Naive thymus-derived CD8-positive, alpha-beta T cell (primary cell): ENCODE results near the gene POU2F1. TPM values are rescaled to one million over a fixed set of nuclear protein-coding genes. Genes with fewer than 3 reads are reported as not detected.

Source experiments
- ATAC-seq, 2 donors: fragments of 150-1000 bp; cut with Tn5 transposase in 1 of 2; sonication (Bioruptor Pico), chemical (Tn5 transposase) in 1 of 2; 1 replicate in 1 of 2; 2 replicates in 1 of 2; pipeline ENCODE4 v1.10.0; 2021; ENCODE audit warnings: mild to moderate bottlenecking in 2 of 2, moderate library complexity in 2 of 2
- POLR2A ChIA-PET: fragments of 350-600 bp; sonication (Branson Sonifier 250); formaldehyde crosslinking; loops from one replicate; lab custom pipeline; 2021; ENCODE audit warnings: antibody characterized with exemption; lab: Charles Lee
- DNase-seq, 10 donors: peaks; one replicate each; pipeline versions ENCODE4 v3.0.0 to v3.0.0-alpha.2; 2020 to 2022
- H3K27ac Mint-ChIP-seq, 10 donors: one replicate each; pipeline ENCODE4 v1.8.0; 2020 to 2022; ENCODE audit warnings: mild to moderate bottlenecking in 10 of 10, mixed read lengths in 10 of 10, moderate library complexity in 4 of 10, inconsistent platforms in 1 of 10
- H3K27me3 Mint-ChIP-seq, 5 donors: one replicate each; pipeline ENCODE4 v1.8.0; 2021 to 2022; ENCODE audit warnings: mixed read lengths in 5 of 5
- H3K36me3 Mint-ChIP-seq, 3 donors: one replicate each; pipeline ENCODE4 v1.8.0; 2020 to 2022; ENCODE audit warnings: mixed read lengths in 3 of 3, mild to moderate bottlenecking in 2 of 3, inconsistent platforms in 1 of 3
- H3K4me1 Mint-ChIP-seq, 4 donors: one replicate each; pipeline ENCODE4 v1.8.0; 2021 to 2022; ENCODE audit warnings: mixed read lengths in 4 of 4
- H3K4me3 Mint-ChIP-seq, 10 donors: one replicate each; pipeline ENCODE4 v1.8.0; 2020 to 2022; ENCODE audit warnings: mild to moderate bottlenecking in 10 of 10, mixed read lengths in 10 of 10, moderate library complexity in 6 of 10, inconsistent platforms in 1 of 10
- H3K9me3 Mint-ChIP-seq, 9 donors: one replicate each; pipeline ENCODE4 v1.8.0; 2020 to 2022; ENCODE audit warnings: mixed read lengths in 9 of 9, mild to moderate bottlenecking in 3 of 9, inconsistent platforms in 1 of 9, moderate library complexity in 1 of 9
- polyA plus RNA-seq, 3 donors: library from polyadenylated mRNA; unstranded; fragments of 300-500 nt; fragmentation: Illumina TruSeq; gene quantifications; one replicate each; pipeline ENCODE4 v1.2.3, GENCODE V29; 2021
- total RNA-seq, 8 experiments: library from RNA in 2 of 8; stranded (reverse) in 2 of 8; gene quantifications; one replicate each; pipeline ENCODE4 v1.2.3 and lab custom pipeline; 2021 to 2026

The POU2F1 gene
- total and polyA plus RNA-seq, 5 experiments from 2014 or later: 5.0 to 22.9 (median 9.8) TPM

DNA sequence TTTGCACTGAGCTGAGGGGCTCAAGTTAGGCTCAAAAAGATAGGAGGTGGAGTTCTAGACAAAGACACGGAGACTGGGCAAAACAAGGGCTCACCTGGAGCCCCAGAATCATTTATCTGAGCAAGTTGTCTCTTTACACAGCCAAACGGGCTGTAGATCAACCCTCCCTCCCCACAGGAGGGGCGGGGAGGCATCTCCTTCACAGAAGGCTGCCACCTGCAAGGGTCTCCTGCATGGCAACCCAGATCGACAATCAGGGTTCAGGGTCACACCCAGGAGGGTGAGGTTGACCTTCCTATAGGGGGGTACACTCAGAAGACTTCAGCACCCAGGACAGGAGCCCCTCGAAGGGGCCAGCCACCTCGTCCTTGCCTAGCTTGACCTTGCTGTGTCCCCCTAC, 213.6 kb downstream of the POU2F1 start:
- POLR2A ChIA-PET: interaction anchor here (0.8 to 1.5 kb wide), 3 partner anchors 13 to 85 kb away, joined by 3 read pairs; partner anchors contain the start of gene CD247
- Mint-ChIP-seq H3K27me3 (no peaks in the 10 kb centered on the region), H3K4me3 (peak overlapping the region in 1 of 10 donors; percentile 22), H3K36me3 (peaks cover 0 to 80% (median 16%) of the 10 kb centered on the region in 3 donors), H3K4me1 (peaks cover 28 to 89% (median 69%) of the 10 kb centered on the region in 4 donors), H3K27ac (peak overlapping the region; percentile 28 to 92 (median 76)), H3K9me3 (no peaks in the 10 kb centered on the region)
- no peak for ATAC-seq
- no peak for DNase-seq

DNA sequence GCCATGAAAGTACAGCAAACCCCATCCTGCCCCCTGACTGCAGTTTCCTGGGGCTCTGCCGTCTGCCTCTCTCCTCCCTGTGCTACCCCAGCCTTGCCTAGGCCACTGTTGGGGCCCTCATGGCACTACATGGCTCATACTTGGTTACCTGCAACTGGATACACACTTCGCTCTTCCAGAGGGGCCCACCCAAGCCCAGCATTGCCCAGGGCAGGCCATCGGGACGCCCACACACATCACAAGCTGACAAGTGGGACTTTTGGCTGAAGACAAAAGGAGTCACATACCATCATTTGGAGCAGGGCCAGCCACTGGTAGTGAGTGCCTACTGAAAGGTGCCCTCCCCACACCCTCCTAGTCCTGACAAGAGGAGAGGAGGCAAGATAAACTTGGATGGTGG, 214.8 kb downstream of the POU2F1 start:
- DNase-seq (no peak), ATAC-seq (no peak)
- H3K27me3 Mint-ChIP-seq: no peaks in the 10 kb centered on the region
- H3K9me3 Mint-ChIP-seq: no peaks in the 10 kb centered on the region
- H3K4me1 Mint-ChIP-seq: peaks cover 32 to 89% (median 73%) of the 10 kb centered on the region in 4 donors
- POLR2A ChIA-PET: no interaction called here
- H3K27ac Mint-ChIP-seq: peak overlapping the region; percentile 89 to 99 (median 92)
- H3K36me3 Mint-ChIP-seq: peaks cover 0 to 75% (median 19%) of the 10 kb centered on the region in 3 donors
- H3K4me3 Mint-ChIP-seq: peak overlapping the region in 6 of 10 donors; percentile 38 to 62 (median 51)

DNA sequence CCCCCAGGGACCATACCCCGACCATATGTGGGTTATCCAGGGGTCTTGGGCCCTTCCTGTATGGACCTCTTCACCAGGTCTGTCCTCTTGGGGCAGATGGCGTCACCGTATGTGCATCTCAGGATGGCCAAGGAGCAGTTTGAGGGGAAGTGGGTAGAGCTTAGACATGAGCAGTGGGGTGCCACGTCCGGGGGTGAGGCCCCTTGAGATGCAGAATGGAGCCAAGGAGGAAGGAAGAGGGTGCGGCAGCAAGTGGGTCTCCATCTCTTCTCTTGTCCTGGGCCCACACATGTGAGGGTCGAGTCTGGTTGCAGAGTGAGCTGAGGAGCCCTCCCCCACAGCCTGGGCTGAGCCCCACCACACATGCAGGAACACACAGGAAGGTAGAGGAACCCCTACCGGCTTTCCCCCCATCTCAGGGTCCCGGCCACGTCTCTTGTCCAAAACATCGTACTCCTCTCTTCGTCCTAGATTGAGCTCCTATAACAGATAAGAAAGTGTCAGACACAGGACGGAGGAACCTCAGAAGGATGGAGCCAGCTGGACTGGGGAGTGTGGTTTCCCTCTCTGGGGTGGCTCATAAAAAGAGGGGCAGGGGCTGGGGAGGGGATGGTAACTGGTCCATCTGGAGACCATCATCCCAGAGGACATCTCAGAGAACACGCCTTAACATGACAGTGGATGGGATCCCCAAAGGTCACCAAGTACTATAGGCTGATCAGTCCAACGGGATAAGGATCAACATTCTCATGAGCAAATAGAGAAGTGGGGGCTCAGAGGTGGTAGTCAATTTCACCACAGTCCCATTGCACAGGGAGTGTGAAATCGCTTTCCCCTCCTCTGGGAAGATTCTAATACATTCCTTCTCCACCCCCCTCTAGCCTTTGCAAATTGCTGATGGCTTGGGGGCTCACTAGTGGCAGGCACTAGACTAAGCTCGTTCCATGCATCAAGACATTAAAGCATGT, 217.8 kb downstream of the POU2F1 start:
- peak; percentile 47 for ATAC-seq
- peak overlapping the region; percentile 92 to 99 (median 96) for H3K27ac Mint-ChIP-seq
- no peaks in the 10 kb centered on the region for H3K9me3 Mint-ChIP-seq
- peaks cover 0 to 64% (median 14%) of the 10 kb centered on the region in 3 donors for H3K36me3 Mint-ChIP-seq
- POLR2A ChIA-PET: interaction anchor here (0.9 to 8.1 kb wide), 13 partner anchors 9 to 218 kb away, joined by 3 to 109 read pairs (median 5); partner anchors contain the start of genes CD247 and POU2F1
- peak overlapping the region; percentile 64 to 91 (median 82) for H3K4me3 Mint-ChIP-seq
- peak in 2 of 10 donors; percentile 59 for DNase-seq
- peaks cover 48 to 94% (median 89%) of the 10 kb centered on the region in 4 donors for H3K4me1 Mint-ChIP-seq
- no peaks in the 10 kb centered on the region for H3K27me3 Mint-ChIP-seq

DNA sequence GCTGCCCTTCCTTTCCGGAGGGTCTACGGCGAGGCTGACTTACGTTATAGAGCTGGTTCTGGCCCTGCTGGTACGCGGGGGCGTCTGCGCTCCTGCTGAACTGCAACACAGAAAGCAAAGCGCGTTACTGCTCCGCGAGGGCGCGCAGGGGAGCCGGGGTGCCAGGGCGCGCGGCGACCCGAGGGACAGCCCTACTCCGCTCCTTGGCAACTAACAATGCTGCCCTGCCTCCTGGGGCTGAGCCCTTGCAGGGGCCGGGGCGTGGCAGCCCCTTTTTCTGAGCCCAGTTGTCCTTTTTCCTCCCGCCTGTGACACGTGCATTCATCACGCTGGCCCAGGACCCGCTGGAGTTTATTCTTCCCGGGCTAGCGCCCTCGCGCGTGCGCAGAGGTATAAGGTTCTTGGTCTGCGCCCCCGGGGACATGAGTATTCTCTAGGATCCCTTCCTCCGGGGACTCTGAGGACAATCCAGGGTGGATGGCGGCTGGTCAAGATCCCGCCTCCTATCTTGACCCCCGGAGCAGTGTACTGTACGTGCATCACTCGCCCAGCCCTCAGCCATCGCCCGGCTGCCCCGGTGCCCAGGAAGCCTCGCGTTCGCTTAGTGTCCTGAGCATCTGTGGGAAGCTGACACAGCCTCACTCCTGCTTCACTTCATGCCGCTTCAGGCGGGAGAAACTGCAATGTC, 218.8 kb downstream of the POU2F1 start:
- H3K27me3 Mint-ChIP-seq: no peaks in the 10 kb centered on the region
- DNase-seq (peak in 5 of 10 donors; percentile 41 to 56 (median 47)), ATAC-seq (peak; percentile 45 to 55)
- H3K9me3 Mint-ChIP-seq: no peaks in the 10 kb centered on the region
- peaks cover 46 to 90% (median 90%) of the 10 kb centered on the region in 4 donors for H3K4me1 Mint-ChIP-seq
- peak overlapping the region; percentile 63 to 91 (median 80) for H3K4me3 Mint-ChIP-seq
- peaks cover 0 to 63% (median 17%) of the 10 kb centered on the region in 3 donors for H3K36me3 Mint-ChIP-seq
- POLR2A ChIA-PET: interaction anchor here (0.9 to 8.1 kb wide), 8 partner anchors 8 to 219 kb away, joined by 3 to 109 read pairs (median 10); partner anchors contain the start of genes CD247 and POU2F1
- H3K27ac Mint-ChIP-seq: peak overlapping the region; percentile 92 to 99 (median 96)

DNA sequence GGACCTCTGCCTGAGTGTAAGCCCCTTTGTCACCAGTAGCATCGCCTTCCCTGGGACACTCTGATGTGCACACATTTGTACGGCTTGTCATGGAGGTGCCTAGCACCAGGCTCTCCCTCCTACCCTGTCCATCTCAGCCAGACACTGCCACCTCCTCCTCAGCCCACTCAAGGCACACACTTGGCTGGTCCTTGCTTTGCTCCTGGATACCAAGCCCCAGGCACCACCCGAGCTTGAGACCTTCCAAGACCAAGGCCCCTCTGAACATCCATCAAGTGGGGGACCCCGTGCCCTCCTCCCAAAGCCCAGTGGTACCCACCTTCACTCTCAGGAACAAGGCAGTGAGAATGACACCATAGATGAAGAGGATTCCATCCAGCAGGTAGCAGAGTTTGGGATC, 219.7 kb downstream of the POU2F1 start:
- POLR2A ChIA-PET: interaction anchor here (1.2 to 8.1 kb wide), 6 partner anchors 10 to 77 kb away, joined by 3 to 109 read pairs (median 20); partner anchors contain the start of gene CD247
- H3K4me3 Mint-ChIP-seq: peak overlapping the region in 9 of 10 donors; percentile 56 to 88 (median 68)
- DNase-seq (no peak), ATAC-seq (no peak)
- no peaks in the 10 kb centered on the region for H3K27me3 Mint-ChIP-seq
- peak overlapping the region; percentile 78 to 99 (median 92) for H3K27ac Mint-ChIP-seq
- peaks cover 0 to 57% (median 17%) of the 10 kb centered on the region in 3 donors for H3K36me3 Mint-ChIP-seq
- H3K9me3 Mint-ChIP-seq: no peaks in the 10 kb centered on the region
- H3K4me1 Mint-ChIP-seq: peaks cover 47 to 97% (median 90%) of the 10 kb centered on the region in 4 donors

DNA sequence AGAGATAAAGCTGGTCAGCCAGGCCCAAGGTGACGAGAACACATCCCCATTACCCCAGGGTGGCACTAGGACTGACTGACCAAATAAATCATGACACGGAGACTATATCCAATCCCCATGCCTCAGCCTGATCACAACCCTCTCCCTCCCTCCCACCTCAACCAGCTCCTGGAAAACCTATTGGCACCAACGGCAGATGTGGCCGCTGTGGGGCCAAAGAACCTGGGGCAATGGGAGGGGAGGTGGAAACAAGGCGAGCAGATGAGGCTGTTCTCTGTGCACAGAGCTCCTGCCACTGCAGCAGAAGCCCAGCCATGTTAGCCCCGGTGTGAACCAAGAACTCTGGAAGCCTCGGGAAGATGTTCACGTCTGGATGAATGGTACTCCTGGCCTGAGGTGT, 220.1 kb downstream of the POU2F1 start:
- no peaks in the 10 kb centered on the region for H3K9me3 Mint-ChIP-seq
- ATAC-seq (no peak), DNase-seq (no peak)
- peak overlapping the region in 9 of 10 donors; percentile 68 to 99 (median 96) for H3K27ac Mint-ChIP-seq
- H3K36me3 Mint-ChIP-seq: peaks cover 0 to 56% (median 17%) of the 10 kb centered on the region in 3 donors
- H3K4me3 Mint-ChIP-seq: peak overlapping the region in 3 of 10 donors; percentile 60 to 76 (median 60)
- H3K27me3 Mint-ChIP-seq: no peaks in the 10 kb centered on the region
- POLR2A ChIA-PET: interaction anchor here (1.2 to 8.1 kb wide), 6 partner anchors 10 to 220 kb away, joined by 3 to 109 read pairs (median 5); partner anchors contain the start of genes CD247 and POU2F1
- peaks cover 48 to 97% (median 90%) of the 10 kb centered on the region in 4 donors for H3K4me1 Mint-ChIP-seq

DNA sequence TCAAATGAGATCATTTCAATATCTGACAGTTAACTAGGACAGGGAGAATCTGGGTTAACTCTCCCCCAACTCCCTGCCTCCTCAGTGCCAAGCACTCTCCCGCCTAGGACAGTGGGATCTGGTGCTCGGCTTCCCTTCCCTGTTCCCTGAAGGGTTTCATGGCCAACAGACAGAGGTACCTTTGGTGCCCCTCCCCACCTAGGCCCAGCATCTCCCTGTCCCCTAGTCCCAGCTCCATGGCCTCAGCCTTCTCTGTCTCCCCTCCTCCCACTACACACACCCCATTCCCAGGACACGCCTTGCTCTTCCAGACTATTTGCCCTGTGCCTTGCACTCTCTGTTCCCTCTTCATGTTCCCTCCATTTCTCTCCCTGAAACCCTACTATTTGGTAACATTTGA, 220.5 kb downstream of the POU2F1 start:
- POLR2A ChIA-PET: interaction anchor here (0.6 to 8.1 kb wide), 6 partner anchors 14 to 221 kb away, joined by 3 to 109 read pairs (median 4); partner anchors contain the start of genes CD247 and POU2F1
- Mint-ChIP-seq H3K27me3 (no peaks in the 10 kb centered on the region), H3K36me3 (peaks cover 0 to 53% (median 17%) of the 10 kb centered on the region in 3 donors), H3K4me1 (peaks cover 48 to 97% (median 90%) of the 10 kb centered on the region in 4 donors), H3K9me3 (no peaks in the 10 kb centered on the region), H3K27ac (peak overlapping the region; percentile 68 to 96 (median 78)), H3K4me3 (peak overlapping the region in 7 of 10 donors; percentile 5 to 78 (median 48))
- ATAC-seq: no peak
- DNase-seq: no peak

DNA sequence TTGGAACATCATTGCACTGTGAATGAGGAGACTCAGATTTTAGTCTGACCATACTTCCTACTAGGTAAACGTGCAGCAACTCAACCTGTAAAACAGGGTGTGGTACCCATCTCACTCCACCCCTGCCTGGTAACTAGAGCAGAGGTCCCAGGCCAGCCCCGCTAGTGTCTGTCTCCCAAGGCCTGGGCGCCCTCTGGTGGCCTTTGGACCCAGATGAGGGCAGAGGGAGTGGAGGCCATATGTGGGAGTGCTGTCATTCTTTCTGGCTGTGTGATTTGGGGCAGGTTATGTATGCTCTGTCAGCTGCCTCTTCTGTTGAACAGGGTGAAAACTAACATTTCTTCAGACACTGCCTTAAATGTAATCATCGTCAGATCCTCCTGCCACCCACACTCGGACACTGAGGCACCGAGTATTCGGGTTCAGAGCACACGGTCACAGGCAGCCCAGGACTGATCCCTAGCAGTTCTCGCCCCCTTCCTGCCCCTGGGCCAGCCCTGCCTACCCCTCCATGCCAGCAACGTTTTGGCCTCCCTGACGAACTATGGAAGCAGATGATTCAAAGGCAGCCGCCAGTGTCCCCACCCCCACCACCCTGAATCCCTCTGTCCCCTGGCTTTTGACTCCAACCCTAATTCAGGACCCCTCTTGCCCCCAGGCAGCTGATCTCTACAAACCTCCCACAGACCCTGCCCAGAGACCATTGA, 221.6 kb downstream of the POU2F1 start:
- peaks cover 0 to 42% (median 9%) of the 10 kb centered on the region in 3 donors for H3K36me3 Mint-ChIP-seq
- peak overlapping the region; percentile 49 to 96 (median 90) for H3K27ac Mint-ChIP-seq
- H3K4me3 Mint-ChIP-seq: peak overlapping the region in 7 of 10 donors; percentile 22 to 78 (median 64)
- no peaks in the 10 kb centered on the region for H3K9me3 Mint-ChIP-seq
- H3K4me1 Mint-ChIP-seq: peaks cover 52 to 97% (median 90%) of the 10 kb centered on the region in 4 donors
- POLR2A ChIA-PET: interaction anchor here (0.6 to 8.1 kb wide), 9 partner anchors 8 to 622 kb away, joined by 3 to 109 read pairs (median 3); partner anchors contain the start of genes CD247 and POU2F1
- no peaks in the 10 kb centered on the region for H3K27me3 Mint-ChIP-seq
- DNase-seq: peak; percentile 74 to 89 (median 82)
- peak; percentile 70 to 88 for ATAC-seq

DNA sequence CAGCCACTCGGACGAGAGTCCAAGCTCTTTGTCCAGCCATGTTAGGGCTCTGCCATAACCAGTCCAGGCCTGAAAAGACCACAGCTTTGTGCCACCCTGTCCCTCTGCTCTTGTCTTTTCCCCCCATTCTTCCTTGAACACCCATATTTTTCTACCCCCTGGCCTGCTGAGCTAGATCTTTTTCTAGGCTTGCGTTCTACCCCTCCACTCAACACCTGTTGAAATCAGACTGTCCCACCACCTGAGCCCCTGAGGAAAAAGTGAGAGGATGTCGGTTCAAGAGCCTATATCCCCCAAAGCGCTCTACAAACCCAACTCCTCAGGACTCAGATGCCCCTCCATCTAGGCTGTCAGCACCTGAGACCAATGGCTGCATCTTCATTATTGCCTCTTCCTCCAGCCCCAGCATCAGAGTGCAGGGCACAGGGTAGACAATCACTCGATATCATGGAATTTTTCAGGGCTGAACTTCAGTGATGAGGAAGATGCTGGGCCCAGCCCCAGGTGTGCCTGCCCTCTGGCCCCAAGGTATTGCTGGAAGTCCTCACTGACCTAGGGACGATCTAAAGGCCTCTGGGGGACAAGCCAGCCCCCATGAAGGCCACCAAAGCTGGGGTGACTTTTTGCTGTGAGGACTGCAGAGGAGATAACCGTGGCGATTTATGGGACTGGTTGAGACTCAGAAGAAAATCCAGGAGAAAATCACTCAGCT, 222.3 kb downstream of the POU2F1 start:
- Mint-ChIP-seq H3K36me3 (peaks cover 0 to 37% (median 7%) of the 10 kb centered on the region in 3 donors), H3K27me3 (no peaks in the 10 kb centered on the region), H3K9me3 (no peaks in the 10 kb centered on the region), H3K27ac (peak overlapping the region; percentile 49 to 96 (median 90)), H3K4me1 (peaks cover 53 to 99% (median 90%) of the 10 kb centered on the region in 4 donors), H3K4me3 (peak overlapping the region in 3 of 10 donors; percentile 17 to 64 (median 34))
- ATAC-seq (no peak), DNase-seq (no peak)
- POLR2A ChIA-PET: interaction anchor here (0.6 to 8.1 kb wide), 5 partner anchors 10 to 621 kb away, joined by 3 to 109 read pairs (median 5); partner anchors contain the start of gene CD247

DNA sequence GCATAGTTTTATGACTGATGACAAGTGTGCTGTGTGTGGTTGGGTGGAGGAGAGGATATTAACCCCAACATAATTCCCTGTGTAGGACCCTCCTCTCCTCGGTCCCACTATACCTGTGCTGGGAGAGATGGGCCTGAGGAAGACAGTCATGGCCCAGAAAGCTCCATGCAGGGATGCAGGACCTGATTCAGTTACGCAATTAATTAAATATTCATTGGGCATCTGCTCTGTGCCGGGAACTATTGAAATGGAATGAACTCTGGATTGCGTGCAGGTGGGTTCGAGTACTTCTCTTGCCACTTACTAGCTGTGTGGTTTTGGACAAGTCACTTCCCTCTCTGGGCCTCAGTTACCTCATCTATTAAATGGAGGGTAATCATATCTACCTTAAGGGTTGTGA, 223.1 kb downstream of the POU2F1 start:
- peaks cover 49 to 99% (median 90%) of the 10 kb centered on the region in 4 donors for H3K4me1 Mint-ChIP-seq
- POLR2A ChIA-PET: interaction anchor here (0.8 to 8.1 kb wide), 3 partner anchors 12 to 222 kb away, joined by 3 to 109 read pairs (median 34); partner anchors contain the start of genes CD247 and POU2F1
- ATAC-seq: no peak
- peak overlapping the region in 1 of 10 donors; percentile 42 for H3K4me3 Mint-ChIP-seq
- peaks cover 0 to 31% (median 6%) of the 10 kb centered on the region in 3 donors for H3K36me3 Mint-ChIP-seq
- no peaks in the 10 kb centered on the region for H3K27me3 Mint-ChIP-seq
- H3K27ac Mint-ChIP-seq: peak overlapping the region; percentile 49 to 96 (median 83)
- no peaks in the 10 kb centered on the region for H3K9me3 Mint-ChIP-seq
- DNase-seq: no peak
